SK-N-SH treated with all-trans-retinoic acid at 6 μM for 48 hours (cell line): ENCODE results near the gene PRR5.

Experiments used
- ARNTL ChIP-seq: fragments of 450-650 bp; formaldehyde crosslinking; IDR thresholded peaks from 2 replicates; pipeline ENCODE4 v1.5.0; 2020; ENCODE audit warnings: low read depth, mild to moderate bottlenecking, moderate library complexity, borderline replicate concordance
- BACH2 ChIP-seq: fragments of 250-450 bp; sonication (Bioruptor Pico); IDR thresholded peaks from 2 replicates; pipeline ENCODE4 v1.9.0; 2021; ENCODE audit warnings: mild to moderate bottlenecking, borderline replicate concordance
- CSDC2 ChIP-seq: fragments of 250-450 bp; sonication (Bioruptor Pico); IDR thresholded peaks from 2 replicates; pipeline ENCODE4 v1.5.0; 2020; ENCODE audit warnings: mild to moderate bottlenecking, moderate library complexity
- ESRRG ChIP-seq: fragments of 250-450 bp; sonication (Bioruptor Pico); IDR thresholded peaks from 2 replicates; pipeline ENCODE4 v1.6.1; 2021; ENCODE audit warnings: mild to moderate bottlenecking
- GLIS3 ChIP-seq: fragments of 250-450 bp; sonication (Bioruptor Pico); IDR thresholded peaks from 2 replicates; pipeline ENCODE4 v1.5.0; 2020; ENCODE audit warnings: mild to moderate bottlenecking, moderate library complexity
- PATZ1 ChIP-seq: fragments of 250-450 bp; sonication (Bioruptor Pico); IDR thresholded peaks from 2 replicates; pipeline ENCODE4 v1.8.0; 2020; ENCODE audit warnings: mild to moderate bottlenecking, moderate library complexity, borderline replicate concordance
- POU6F1 ChIP-seq: fragments of 250-450 bp; sonication (Bioruptor Pico); IDR thresholded peaks from 2 replicates; pipeline ENCODE4 v1.8.0; 2021; ENCODE audit warnings: low read depth, mild to moderate bottlenecking, moderate library complexity, borderline replicate concordance
- TSHZ2 ChIP-seq: fragments of 250-450 bp; sonication (Bioruptor Pico); IDR thresholded peaks from 2 replicates; pipeline ENCODE4 v1.5.0; 2020; ENCODE audit warnings: mild to moderate bottlenecking, moderate library complexity
- ZC3H10 ChIP-seq: fragments of 250-450 bp; sonication (Bioruptor Pico); IDR thresholded peaks from 2 replicates; pipeline ENCODE4 v1.5.1; 2021; ENCODE audit warnings: mild to moderate bottlenecking, moderate library complexity
- ZFP3 ChIP-seq: fragments of 250-450 bp; sonication (Bioruptor Pico); IDR thresholded peaks from 2 replicates; pipeline ENCODE4 v1.5.0; 2020; ENCODE audit warnings: mild to moderate bottlenecking, moderate library complexity
- ZFP30 ChIP-seq: fragments of 450-650 bp; formaldehyde crosslinking; IDR thresholded peaks from 2 replicates; pipeline ENCODE4 v1.5.0; 2022; ENCODE audit warnings: mild to moderate bottlenecking, moderate library complexity
- ZNF565 ChIP-seq: fragments of 450-650 bp; formaldehyde crosslinking; conservative IDR thresholded peaks from 2 replicates; pipeline ENCODE4 v1.5.0; 2020; ENCODE audit warnings: low read depth, mild to moderate bottlenecking, moderate library complexity
- ZNF70 ChIP-seq: fragments of 450-650 bp; formaldehyde crosslinking; IDR thresholded peaks from 2 replicates; pipeline ENCODE4 v1.5.0; 2020; ENCODE audit warnings: mild to moderate bottlenecking, moderate library complexity
- ZNF8 ChIP-seq: fragments of 450-650 bp; formaldehyde crosslinking; IDR thresholded peaks from 2 replicates; pipeline ENCODE4 v1.5.0; 2020; ENCODE audit warnings: mild to moderate bottlenecking, moderate library complexity

- TF ChIP-seq PATZ1 (CRISPR knock-in tag) (no peak), ESRRG (CRISPR knock-in tag) (no peak), ZNF565 (no peak), BACH2 (CRISPR knock-in tag) (no peak), ZNF70 (no peak), GLIS3 (no peak), TSHZ2 (no peak), ZFP30 (CRISPR knock-in tag) (no peak), ZFP3 (no peak), ARNTL (CRISPR knock-in tag) (no peak), CSDC2 (CRISPR knock-in tag) (no peak), ZC3H10 (CRISPR knock-in tag) (no peak), POU6F1 (CRISPR knock-in tag) (no peak), ZNF8 (CRISPR knock-in tag) (no peak)
Observed at GRCh38 chr22:44780876-44781449, 79.0 kb downstream of the PRR5 start.
